ENCODE measurements around the gene TMEM132A.

The TMEM132A gene

DNA sequence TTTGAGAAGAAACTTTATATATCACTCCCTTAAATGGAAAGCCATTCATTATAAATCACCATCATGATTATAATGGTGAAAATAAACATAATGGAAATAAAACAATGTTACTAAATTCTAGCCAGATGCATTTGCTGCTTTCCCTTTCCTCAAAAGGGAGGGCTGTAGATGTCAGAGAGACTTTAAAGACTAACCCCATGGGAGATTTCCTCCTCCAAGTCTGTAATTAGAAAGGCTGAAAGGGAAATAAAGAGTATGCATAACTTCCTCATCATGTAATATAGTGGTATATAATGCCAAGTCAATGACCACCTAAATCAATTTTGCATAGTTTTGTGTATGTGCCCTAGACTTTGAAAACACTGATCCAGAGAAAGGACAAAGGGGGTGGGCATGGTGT is 53.6 kb downstream of the TMEM132A start:
- no peak for DNase-seq (ENCODE audit: low spot score in 2 of 2)
- H3K9me3 Mint-ChIP-seq = no peaks in the 10 kb centered on the region
- H3K27ac Mint-ChIP-seq = no peak overlapping the region
- H3K36me3 Mint-ChIP-seq = no peaks in the 10 kb centered on the region
- ATAC-seq (ENCODE audit: low read depth) = no peak
- H3K27me3 Mint-ChIP-seq = no peaks in the 10 kb centered on the region
- H3K4me3 Mint-ChIP-seq = no peak overlapping the region
- H3K4me1 Mint-ChIP-seq = peaks cover 12% of the 10 kb centered on the region

DNA sequence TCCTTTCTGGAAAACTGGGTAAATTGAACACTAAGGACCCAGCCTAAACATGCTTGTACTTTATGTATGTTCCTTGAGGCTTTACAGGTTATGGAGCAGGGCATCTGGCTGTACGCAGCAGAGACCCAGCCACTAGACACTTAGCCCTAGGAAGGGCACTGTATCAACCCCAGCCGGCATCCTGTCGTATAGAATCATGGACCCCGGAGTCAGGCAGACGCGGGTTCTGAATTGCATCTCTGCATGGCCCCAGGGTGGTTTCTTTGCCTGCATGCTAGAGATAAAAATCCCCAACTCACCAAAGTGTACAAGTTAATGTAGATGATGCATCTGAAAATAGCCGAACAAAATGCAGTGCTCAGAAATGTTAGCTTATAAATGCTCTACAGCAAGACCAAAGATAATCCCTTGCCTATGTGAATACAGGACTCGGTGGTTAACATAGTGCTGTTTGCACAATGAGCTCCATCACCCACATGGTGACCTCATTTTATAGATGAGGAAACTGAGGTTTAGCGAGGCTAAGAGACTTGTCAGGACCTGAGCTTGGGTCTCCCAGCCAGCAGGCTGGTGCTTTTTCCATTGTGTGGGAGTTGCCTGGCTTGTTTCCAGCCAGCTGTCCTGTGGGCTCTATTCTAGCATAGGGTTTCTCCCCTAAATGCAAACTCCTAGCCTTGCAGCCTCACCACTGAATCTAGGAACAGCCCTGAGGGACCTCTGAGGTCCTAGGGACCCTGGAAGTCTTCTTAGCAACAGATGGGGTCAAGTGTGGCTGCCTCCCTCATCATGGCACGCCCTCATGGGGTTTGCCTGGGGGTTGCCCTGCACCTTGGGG is 54.5 kb downstream of the TMEM132A start:
- Mint-ChIP-seq H3K9me3 (no peaks in the 10 kb centered on the region), H3K36me3 (no peaks in the 10 kb centered on the region), H3K4me3 (no peak overlapping the region), H3K27ac (no peak overlapping the region), H3K4me1 (peaks cover 9% of the 10 kb centered on the region), H3K27me3 (no peaks in the 10 kb centered on the region)
- ATAC-seq (ENCODE audit: low read depth) (no peak), DNase-seq (ENCODE audit: low spot score in 2 of 2) (no peak)

DNA sequence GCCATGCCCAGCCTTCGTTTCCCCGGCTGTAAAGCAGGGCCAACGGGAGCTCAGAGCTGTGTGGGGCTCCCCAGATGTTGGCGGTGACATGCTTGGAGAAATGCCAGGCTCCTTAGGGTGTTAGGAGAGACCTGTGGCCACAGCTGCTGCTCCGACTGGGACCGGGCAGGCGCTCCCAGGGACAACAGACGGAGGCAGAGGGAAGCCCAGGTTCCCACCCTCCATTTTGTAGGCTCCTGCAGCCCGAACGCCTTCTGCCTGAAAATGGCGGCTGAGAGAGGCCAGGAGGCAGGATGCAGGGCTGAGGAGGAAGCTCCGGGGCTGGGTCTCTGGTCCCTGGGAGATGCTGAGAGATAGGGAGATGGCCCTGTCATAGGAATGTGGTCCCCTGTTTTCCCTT is 57.3 kb downstream of the TMEM132A start:
- H3K9me3 Mint-ChIP-seq = no peaks in the 10 kb centered on the region
- DNase-seq (ENCODE audit: low spot score in 2 of 2) = no peak
- H3K4me3 Mint-ChIP-seq = no peak overlapping the region
- H3K27ac Mint-ChIP-seq = no peak overlapping the region
- H3K4me1 Mint-ChIP-seq = peaks cover 13% of the 10 kb centered on the region
- H3K36me3 Mint-ChIP-seq = no peaks in the 10 kb centered on the region
- H3K27me3 Mint-ChIP-seq = no peaks in the 10 kb centered on the region
- ATAC-seq (ENCODE audit: low read depth) = no peak

DNA sequence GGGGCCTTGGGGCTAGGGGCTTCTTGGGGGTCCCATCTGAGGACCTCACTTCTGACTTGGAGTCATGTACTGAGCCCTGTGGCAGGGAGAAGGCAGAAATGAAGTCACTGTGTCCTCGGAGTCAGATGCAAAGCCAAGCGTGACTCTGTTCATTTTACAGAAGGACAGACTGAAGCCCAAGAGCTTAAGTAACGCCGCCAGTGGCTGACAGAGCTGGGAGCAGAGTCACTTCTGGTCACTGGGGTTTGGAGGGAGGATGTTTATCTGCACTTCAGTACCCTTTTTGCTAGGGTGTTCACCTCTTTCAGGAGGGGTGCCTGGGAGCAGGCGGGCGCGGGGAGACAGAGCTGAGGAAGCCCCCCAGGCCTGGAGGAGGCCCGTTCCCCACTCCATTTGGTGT is 57.9 kb downstream of the TMEM132A start:
- ATAC-seq (ENCODE audit: low read depth) = no peak
- Mint-ChIP-seq H3K36me3 (no peaks in the 10 kb centered on the region), H3K9me3 (no peaks in the 10 kb centered on the region), H3K4me3 (no peak overlapping the region), H3K27me3 (no peaks in the 10 kb centered on the region), H3K27ac (no peak overlapping the region), H3K4me1 (peaks cover 15% of the 10 kb centered on the region)
- DNase-seq (ENCODE audit: low spot score in 2 of 2) = no peak

DNA sequence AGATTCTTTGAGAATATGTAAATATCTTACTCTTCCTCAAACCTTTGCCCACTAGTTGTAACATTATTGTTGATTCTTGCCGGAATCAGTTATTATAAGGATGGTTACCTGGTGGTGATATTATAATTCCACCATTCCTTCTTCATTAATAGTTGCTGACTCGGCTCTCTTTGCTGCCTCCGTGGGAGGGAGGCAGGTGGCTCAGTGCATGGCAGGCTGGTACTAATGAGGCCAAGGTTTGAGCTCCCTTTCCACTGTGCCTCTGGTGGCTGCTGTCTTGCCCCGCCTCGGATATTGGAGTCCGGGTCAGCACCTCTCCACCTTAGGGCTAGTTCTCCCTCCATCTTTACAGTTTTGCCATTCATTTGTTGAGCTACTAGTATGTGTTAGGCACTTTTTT is 59.9 kb downstream of the TMEM132A start:
- Mint-ChIP-seq H3K9me3 (no peaks in the 10 kb centered on the region), H3K27ac (peak overlapping the region; percentile 15), H3K4me3 (no peak overlapping the region), H3K27me3 (no peaks in the 10 kb centered on the region), H3K4me1 (peaks cover 16% of the 10 kb centered on the region), H3K36me3 (no peaks in the 10 kb centered on the region)
- DNase-seq (ENCODE audit: low spot score in 2 of 2) = no peak
- ATAC-seq (ENCODE audit: low read depth) = no peak

DNA sequence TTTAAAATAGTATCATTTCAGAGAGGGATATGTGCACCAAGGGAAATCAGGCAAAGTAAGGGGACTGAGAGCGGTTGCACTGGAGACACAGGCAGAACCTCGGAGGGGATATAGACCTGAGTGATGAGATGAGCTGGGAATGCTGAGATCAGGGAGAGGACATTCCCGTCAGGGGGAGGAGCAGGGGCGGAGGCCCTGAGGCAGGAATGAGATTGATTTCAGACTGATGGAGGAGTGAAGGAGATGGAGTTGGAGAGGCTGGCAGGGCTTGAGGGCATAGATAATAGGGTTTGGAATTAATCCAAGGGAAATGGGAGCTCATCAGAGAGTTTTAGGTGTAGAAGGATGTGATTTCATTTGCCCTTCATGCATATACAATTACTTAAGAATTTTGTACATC is 60.4 kb downstream of the TMEM132A start:
- no peaks in the 10 kb centered on the region for H3K36me3 Mint-ChIP-seq

DNA sequence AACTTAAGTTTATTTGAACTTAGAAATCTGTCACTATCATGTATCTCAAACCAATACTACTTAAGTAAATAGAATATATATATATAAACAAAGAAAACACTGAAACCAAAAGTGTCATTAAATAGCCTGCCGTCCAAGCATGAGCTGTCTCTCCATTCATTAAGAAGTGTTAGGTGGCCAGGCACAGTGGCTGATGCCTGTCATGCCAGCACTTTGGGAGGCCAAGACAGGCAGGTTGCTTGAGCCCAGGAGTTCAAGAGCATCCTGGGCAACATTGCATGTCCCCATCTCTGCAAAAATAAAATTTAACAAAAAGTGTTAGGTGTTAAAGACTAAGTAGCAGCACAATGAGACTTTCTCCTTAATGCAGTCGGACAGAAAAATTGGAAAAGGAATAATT is 61.2 kb downstream of the TMEM132A start:
- ATAC-seq (ENCODE audit: low read depth) = no peak
- no peaks in the 10 kb centered on the region for H3K36me3 Mint-ChIP-seq
- peak overlapping the region; percentile 88 for H3K27ac Mint-ChIP-seq
- no peaks in the 10 kb centered on the region for H3K27me3 Mint-ChIP-seq
- H3K9me3 Mint-ChIP-seq = no peaks in the 10 kb centered on the region
- H3K4me3 Mint-ChIP-seq = no peak overlapping the region
- H3K4me1 Mint-ChIP-seq = peaks cover 21% of the 10 kb centered on the region
- no peak for DNase-seq (ENCODE audit: low spot score in 2 of 2)

More for the DNA sequence above, 60.4 kb downstream of the TMEM132A start:
- ATAC-seq (ENCODE audit: low read depth) (no peak), DNase-seq (ENCODE audit: low spot score in 2 of 2) (no peak)
- Mint-ChIP-seq H3K4me3 (no peak overlapping the region), H3K9me3 (no peaks in the 10 kb centered on the region), H3K27me3 (no peaks in the 10 kb centered on the region), H3K4me1 (peaks cover 20% of the 10 kb centered on the region), H3K27ac (no peak overlapping the region)

DNA sequence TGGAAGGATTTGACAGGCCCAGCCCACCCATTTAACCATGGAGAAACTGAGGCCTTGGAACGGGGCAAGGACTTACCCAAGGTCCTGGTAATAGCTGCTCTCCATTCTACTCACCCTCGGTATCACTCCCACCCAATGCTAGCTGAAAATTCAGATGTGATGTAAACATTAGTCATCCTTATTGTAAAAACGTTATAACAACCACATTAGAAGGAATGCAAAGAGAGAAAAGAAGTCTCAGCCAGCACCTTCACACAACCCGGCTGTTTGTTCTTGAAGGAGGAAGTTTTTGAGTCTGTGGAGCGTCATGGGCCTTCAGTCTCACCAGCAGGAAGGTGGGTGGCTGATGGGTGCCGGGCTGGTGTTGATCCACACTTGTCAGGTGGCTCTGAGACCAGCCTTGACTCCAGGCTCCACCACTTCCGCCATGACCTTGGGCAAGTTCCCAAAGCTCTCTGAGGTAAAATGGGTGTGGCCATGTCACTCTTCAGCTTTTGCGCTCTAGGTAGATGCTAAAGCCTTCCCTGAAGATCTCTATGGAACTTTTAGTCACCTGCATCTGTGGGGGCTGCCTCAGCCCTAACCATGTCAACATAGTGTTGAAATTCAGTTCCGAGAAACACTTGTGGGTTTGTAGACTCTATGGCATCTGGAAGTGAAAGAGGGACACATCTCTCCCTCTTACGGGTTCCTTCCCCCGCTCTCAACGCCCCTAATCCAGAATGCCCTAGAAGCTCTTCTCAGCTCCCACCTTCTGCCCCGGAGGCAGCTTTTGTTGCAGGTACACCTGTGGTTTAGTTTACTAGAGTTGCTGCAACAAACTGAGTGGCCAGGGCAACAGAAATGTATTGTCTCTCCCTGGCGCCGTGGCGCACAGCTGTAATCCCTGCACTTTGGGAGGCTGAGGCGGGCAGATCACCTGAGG is 62.0 kb downstream of the TMEM132A start:
- H3K9me3 Mint-ChIP-seq = no peaks in the 10 kb centered on the region
- peak overlapping the region; percentile 88 for H3K27ac Mint-ChIP-seq
- no peaks in the 10 kb centered on the region for H3K27me3 Mint-ChIP-seq
- H3K36me3 Mint-ChIP-seq = no peaks in the 10 kb centered on the region
- peaks cover 21% of the 10 kb centered on the region for H3K4me1 Mint-ChIP-seq
- DNase-seq (ENCODE audit: low spot score in 2 of 2) = peak in 1 of 2 donors; percentile 35
- peak; percentile 88 for ATAC-seq (ENCODE audit: low read depth)
- peak overlapping the region; percentile 27 for H3K4me3 Mint-ChIP-seq
